ENCODE measurements around the gene ZIC1.

Gene ZIC1

GRCh38 chr3:147387885-147388699 lies 21.1 kb upstream of the ZIC1 start:
- ATAC-seq (no peak), DNase-seq (no peak)
- Mint-ChIP-seq H3K27ac (no peak overlapping the region), H3K9me3 (peaks cover 9% of the 10 kb centered on the region), H3K36me3 (ENCODE audit: low read depth) (peaks cover 8% of the 10 kb centered on the region), H3K27me3 (peaks cover 93% of the 10 kb centered on the region), H3K4me3 (no peak overlapping the region), H3K4me1 (no peaks in the 10 kb centered on the region)

- H3K27ac Mint-ChIP-seq = no peak overlapping the region
- H3K9me3 Mint-ChIP-seq = peaks cover 9% of the 10 kb centered on the region
- no peak overlapping the region for H3K4me3 Mint-ChIP-seq
- peaks cover 87% of the 10 kb centered on the region for H3K27me3 Mint-ChIP-seq
- H3K36me3 Mint-ChIP-seq (ENCODE audit: low read depth) = peaks cover 9% of the 10 kb centered on the region
- no peaks in the 10 kb centered on the region for H3K4me1 Mint-ChIP-seq
- no peak for DNase-seq
- ATAC-seq = no peak
These were observed 20.2 kb upstream of the ZIC1 start for GRCh38 chr3:147388700-147389580.

DNA sequence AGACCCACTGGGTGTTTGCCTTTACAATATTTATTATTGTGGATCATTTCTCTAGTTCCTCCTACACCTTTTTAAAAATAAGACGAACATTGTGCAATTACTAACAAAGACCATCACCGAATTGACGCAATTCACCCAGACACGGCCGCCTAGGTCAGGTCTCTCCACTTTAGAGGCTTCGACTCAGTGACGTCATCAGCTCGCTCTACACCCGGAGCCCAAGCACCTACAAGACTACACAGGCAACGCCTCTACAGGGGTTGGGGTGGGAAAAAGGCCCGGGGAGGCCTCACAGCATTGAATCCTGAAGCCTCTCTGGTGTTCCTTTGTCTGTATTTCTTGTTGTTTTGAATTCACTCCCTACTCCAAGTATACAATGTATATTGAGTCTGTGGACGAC lies 19.4 kb upstream of the ZIC1 start:
- DNase-seq (no peak), ATAC-seq (no peak)
- Mint-ChIP-seq H3K27me3 (peaks cover 86% of the 10 kb centered on the region), H3K4me3 (no peak overlapping the region), H3K9me3 (peaks cover 9% of the 10 kb centered on the region), H3K27ac (no peak overlapping the region), H3K4me1 (peaks cover 2% of the 10 kb centered on the region), H3K36me3 (ENCODE audit: low read depth) (peaks cover 11% of the 10 kb centered on the region)

DNA sequence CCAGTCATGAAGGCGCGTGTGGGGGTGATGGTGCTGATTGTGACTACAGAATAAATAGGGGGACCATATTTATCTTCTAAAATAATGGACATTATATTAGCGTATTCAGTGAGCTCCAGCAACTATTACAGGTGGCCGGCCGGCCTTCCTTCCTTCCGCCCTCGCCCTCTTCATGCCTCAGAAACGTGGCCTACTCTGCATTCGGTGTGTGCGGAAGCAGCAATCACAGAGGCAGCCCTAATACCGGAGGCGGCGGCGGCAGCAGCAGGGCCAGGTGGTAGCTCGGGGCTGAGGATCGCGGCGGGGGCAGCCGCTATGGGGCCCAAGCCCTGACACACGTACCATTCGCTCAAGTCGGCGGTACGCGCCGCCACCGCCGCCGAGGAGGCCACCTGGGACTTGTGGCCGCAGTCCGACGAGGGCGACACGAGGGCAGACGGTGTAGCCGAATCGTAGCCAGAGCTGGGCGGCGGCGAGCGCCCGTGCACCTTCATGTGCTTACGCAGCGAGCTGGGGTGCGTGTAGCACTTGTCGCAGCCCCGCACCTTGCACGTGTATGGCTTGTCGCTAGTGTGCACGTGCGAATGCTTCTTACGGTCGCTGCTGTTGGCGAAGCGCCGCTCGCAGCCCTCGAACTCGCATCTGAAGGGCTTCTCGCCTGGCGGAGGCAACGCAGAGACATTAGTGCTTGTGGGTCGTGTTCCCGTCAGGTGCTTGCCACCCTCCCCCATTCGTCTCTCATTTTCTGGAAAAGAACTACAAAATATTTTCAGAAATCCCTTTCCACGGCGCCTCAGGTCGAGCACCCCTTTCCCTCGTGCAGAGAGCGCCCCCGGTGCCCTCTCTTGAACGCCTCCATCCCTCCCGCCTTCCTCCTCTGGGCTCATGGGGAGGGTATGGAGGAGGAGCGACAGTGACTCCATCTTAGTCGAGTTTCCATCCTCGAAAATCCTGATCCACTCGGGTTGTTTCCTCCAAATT lies 18.3 kb upstream of the ZIC1 start:
- Mint-ChIP-seq H3K4me1 (peaks cover 2% of the 10 kb centered on the region), H3K9me3 (peaks cover 9% of the 10 kb centered on the region), H3K36me3 (ENCODE audit: low read depth) (peaks cover 12% of the 10 kb centered on the region), H3K27me3 (peaks cover 86% of the 10 kb centered on the region), H3K4me3 (no peak overlapping the region), H3K27ac (no peak overlapping the region)
- no peak for ATAC-seq
- DNase-seq = no peak

- Mint-ChIP-seq H3K4me1 (peaks cover 2% of the 10 kb centered on the region), H3K36me3 (ENCODE audit: low read depth) (peaks cover 12% of the 10 kb centered on the region), H3K9me3 (peaks cover 9% of the 10 kb centered on the region), H3K27me3 (peaks cover 81% of the 10 kb centered on the region), H3K4me3 (no peak overlapping the region), H3K27ac (no peak overlapping the region)
- ATAC-seq = no peak
- DNase-seq = no peak
These were observed 17.2 kb upstream of the ZIC1 start for GRCh38 chr3:147391781-147392624.

DNA sequence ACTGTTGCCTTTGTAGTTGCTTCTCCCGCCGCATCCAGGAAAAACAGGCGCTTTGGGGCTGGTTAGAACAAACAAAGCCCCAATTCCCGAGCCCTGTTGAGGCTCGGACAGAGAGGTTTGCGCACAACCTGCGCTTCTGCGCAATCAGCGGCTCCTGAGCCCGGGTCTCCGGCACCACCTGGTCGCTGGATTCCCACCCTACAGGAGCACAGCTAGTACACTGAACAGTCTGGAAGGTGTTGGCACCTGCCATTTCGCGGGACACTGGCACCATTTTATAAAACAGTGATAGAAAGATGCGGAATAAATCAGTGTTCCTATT lies 16.6 kb upstream of the ZIC1 start:
- H3K36me3 Mint-ChIP-seq (ENCODE audit: low read depth) = peaks cover 12% of the 10 kb centered on the region
- DNase-seq (no peak), ATAC-seq (no peak)
- H3K4me3 Mint-ChIP-seq = no peak overlapping the region
- H3K27ac Mint-ChIP-seq = no peak overlapping the region
- peaks cover 9% of the 10 kb centered on the region for H3K9me3 Mint-ChIP-seq
- H3K4me1 Mint-ChIP-seq = peaks cover 2% of the 10 kb centered on the region
- H3K27me3 Mint-ChIP-seq = peaks cover 81% of the 10 kb centered on the region

- peaks cover 83% of the 10 kb centered on the region for H3K27me3 Mint-ChIP-seq
- peaks cover 12% of the 10 kb centered on the region for H3K36me3 Mint-ChIP-seq (ENCODE audit: low read depth)
- peaks cover 9% of the 10 kb centered on the region for H3K9me3 Mint-ChIP-seq
- H3K4me3 Mint-ChIP-seq = no peak overlapping the region
- peaks cover 2% of the 10 kb centered on the region for H3K4me1 Mint-ChIP-seq
- DNase-seq (no peak), ATAC-seq (no peak)
- H3K27ac Mint-ChIP-seq = no peak overlapping the region
These were observed 15.8 kb upstream of the ZIC1 start for GRCh38 chr3:147393261-147393942.

DNA sequence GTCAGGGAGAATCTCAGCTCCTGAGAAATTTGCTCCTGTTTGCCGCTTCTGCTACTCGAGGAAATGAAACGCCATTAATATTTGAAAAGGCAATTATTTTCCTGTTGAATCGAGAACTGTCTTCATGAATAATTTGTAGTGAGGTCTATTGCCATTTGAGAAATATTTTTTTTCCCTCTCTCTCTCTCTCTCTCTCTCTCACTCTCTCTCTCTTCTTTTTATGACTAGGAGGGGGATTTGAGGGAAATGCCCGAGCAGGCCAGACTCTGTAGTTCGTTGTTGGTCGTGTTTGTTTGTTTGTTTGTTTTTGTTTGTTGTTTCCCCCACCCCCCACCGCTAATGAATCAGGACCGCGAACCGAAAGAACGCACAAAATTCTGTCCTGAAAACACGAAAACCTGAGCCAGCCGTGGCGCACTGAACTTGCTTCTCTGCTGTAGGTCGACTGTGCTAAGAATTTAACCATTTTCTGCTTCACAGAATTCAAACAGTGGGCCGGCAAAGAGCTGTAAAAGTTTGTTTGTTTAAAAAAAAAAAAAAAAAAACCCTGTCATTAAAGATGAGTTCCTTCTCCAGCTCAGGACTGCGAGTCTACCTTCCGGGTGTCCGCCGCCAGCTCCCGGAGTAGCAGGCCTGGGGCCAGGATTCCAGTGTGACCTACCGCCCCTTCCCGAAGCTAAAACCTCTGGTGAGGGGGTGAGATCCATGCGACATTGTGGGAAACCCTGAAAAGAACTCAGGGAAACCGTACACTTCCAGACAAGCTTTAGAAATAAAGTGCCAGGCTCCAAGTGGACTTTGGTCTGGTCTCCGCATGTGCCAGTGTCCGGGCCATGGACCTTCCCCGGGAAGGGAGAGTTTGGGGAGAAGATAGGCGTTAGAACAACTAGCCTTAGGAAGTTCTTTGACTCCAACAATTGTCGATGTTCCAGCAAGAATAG lies 15.0 kb upstream of the ZIC1 start:
- H3K9me3 Mint-ChIP-seq = peaks cover 3% of the 10 kb centered on the region
- peaks cover 11% of the 10 kb centered on the region for H3K36me3 Mint-ChIP-seq (ENCODE audit: low read depth)
- H3K4me3 Mint-ChIP-seq = no peak overlapping the region
- no peak for ATAC-seq
- peaks cover 2% of the 10 kb centered on the region for H3K4me1 Mint-ChIP-seq
- no peak for DNase-seq
- H3K27ac Mint-ChIP-seq = no peak overlapping the region
- H3K27me3 Mint-ChIP-seq = peaks cover 81% of the 10 kb centered on the region

- Mint-ChIP-seq H3K27me3 (peaks cover 81% of the 10 kb centered on the region), H3K27ac (no peak overlapping the region), H3K4me3 (no peak overlapping the region), H3K9me3 (no peaks in the 10 kb centered on the region), H3K36me3 (ENCODE audit: low read depth) (peaks cover 11% of the 10 kb centered on the region), H3K4me1 (peaks cover 2% of the 10 kb centered on the region)
- DNase-seq = no peak
- no peak for ATAC-seq
These were observed 14.3 kb upstream of the ZIC1 start for GRCh38 chr3:147394884-147395225.

DNA sequence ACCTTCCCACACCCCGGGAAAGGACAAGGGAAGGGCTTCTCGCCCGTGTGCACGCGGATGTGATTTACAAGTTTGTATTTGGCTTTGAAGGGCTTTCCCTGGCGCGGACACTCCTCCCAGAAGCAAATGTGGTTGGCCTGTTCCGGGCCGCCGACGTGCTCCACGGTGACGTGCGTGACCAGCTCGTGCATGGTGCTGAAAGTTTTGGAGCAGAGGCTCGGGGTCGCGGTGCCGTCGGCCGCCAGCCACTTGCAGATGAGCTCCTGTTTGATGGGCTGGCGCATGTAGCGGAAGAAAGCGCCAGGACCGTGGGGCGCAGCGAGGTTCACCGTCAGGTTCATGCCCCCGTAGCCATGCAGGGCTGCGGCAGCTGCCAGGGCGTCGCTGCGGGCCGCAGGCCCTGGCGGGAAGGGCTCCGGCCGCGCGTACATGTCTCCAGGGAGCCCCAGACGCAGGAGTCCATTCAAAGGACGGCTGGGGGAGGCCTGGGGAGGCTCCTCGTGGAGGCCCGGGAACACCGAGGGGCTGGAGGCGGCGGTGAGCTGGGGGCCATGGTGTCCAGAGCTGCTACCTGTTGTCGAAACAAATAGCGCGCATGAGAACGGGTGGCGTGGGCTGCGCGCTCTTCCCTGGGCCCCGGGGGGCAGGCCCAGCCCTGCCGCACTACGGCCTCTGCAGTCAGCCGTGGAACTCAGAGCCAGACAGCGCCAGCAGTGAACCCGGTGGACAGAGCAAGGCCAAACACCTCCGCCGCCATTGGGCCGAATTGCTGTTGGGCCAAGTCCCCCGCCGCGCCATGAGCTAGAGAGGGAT lies 13.1 kb upstream of the ZIC1 start:
- DNase-seq (no peak), ATAC-seq (no peak)
- Mint-ChIP-seq H3K36me3 (ENCODE audit: low read depth) (peaks cover 8% of the 10 kb centered on the region), H3K4me3 (no peak overlapping the region), H3K4me1 (peaks cover 2% of the 10 kb centered on the region), H3K27me3 (peaks cover 79% of the 10 kb centered on the region), H3K27ac (no peak overlapping the region), H3K9me3 (no peaks in the 10 kb centered on the region)

- no peaks in the 10 kb centered on the region for H3K9me3 Mint-ChIP-seq
- no peak for DNase-seq
- H3K36me3 Mint-ChIP-seq (ENCODE audit: low read depth) = peaks cover 5% of the 10 kb centered on the region
These were observed 12.5 kb upstream of the ZIC1 start for GRCh38 chr3:147396712-147397046.

More at GRCh38 chr3:147396712-147397046, 12.5 kb upstream of the ZIC1 start:
- H3K4me1 Mint-ChIP-seq = peaks cover 2% of the 10 kb centered on the region
- no peak for ATAC-seq
- peaks cover 76% of the 10 kb centered on the region for H3K27me3 Mint-ChIP-seq
- H3K4me3 Mint-ChIP-seq = no peak overlapping the region
- no peak overlapping the region for H3K27ac Mint-ChIP-seq
